GM12878 (cell line): ENCODE data around the gene SFSWAP. TPM values are rescaled to one million over a fixed set of nuclear protein-coding genes. Genes with fewer than 3 reads are reported as not detected.
A peak's percentile ranks its signal among the peaks of the same experiment; 100 is the strongest.

Experiments
- ATF7 ChIP-seq: fragments of 450-650 bp; IDR thresholded peaks from 2 replicates; pipeline ENCODE4 v1.6.1; 2016; ENCODE audit warnings: low read depth, mild to moderate bottlenecking
- CBFB ChIP-seq: IDR thresholded peaks from 2 replicates; pipeline ENCODE4 v1.6.1; 2016; ENCODE audit warnings: antibody characterized with exemption, low read depth
- CBX5 ChIP-seq: sonication (generic); IDR thresholded peaks from 2 replicates; pipeline ENCODE4 v1.6.1; 2016; ENCODE audit warnings: low read depth, moderate library complexity, mild to moderate bottlenecking, inconsistent platforms
- EZH2 ChIP-seq: IDR thresholded peaks from 2 replicates; pipeline ENCODE4 v1.6.1; 2012; ENCODE audit warnings: low read depth, mild to moderate bottlenecking, control low read depth, inconsistent platforms, low read length, borderline replicate concordance; ENCODE audit not compliant: control insufficient read depth
- FOS ChIP-seq: IDR thresholded peaks from 3 replicates; pipeline ENCODE4 v1.6.1; 2011; ENCODE audit warnings: borderline replicate concordance; ENCODE audit not compliant: insufficient read length; ENCODE audit errors: extremely low read depth
- FOXK2 ChIP-seq: fragments of 450-650 bp; IDR thresholded peaks from 2 replicates; pipeline ENCODE4 v1.6.1; 2017; ENCODE audit warnings: mild to moderate bottlenecking, moderate library complexity
- MTA3 ChIP-seq: IDR thresholded peaks from 2 replicates; pipeline ENCODE4 v1.6.1; 2012; ENCODE audit warnings: low read length, inconsistent platforms, borderline replicate concordance
- PML ChIP-seq: IDR thresholded peaks from 2 replicates; pipeline ENCODE4 v1.6.1; 2012; ENCODE audit warnings: low read length, inconsistent platforms
- POLR2AphosphoS5 ChIP-seq: IDR thresholded peaks from 2 replicates; pipeline ENCODE4 v1.6.1; 2011; ENCODE audit warnings: mild to moderate bottlenecking, low read length, inconsistent platforms
- RAD21 ChIP-seq: IDR thresholded peaks from 2 replicates; pipeline ENCODE4 v1.6.1; 2011; ENCODE audit warnings: mild to moderate bottlenecking, low read depth, low read length, moderate library complexity; ENCODE audit not compliant: insufficient read depth
- RFX5 ChIP-seq: IDR thresholded peaks from 2 replicates; pipeline ENCODE4 v1.6.1; 2011; ENCODE audit warnings: low read depth, low read length, improper control_type of control experiment
- RUNX3 ChIP-seq: IDR thresholded peaks from 2 replicates; pipeline ENCODE4 v1.6.1; 2012; ENCODE audit warnings: low read length, inconsistent platforms
- SMAD1 ChIP-seq: fragments of 450-650 bp; IDR thresholded peaks from 2 replicates; pipeline ENCODE4 v1.6.1; 2018; ENCODE audit warnings: mild to moderate bottlenecking, low read depth; ENCODE audit not compliant: partially characterized antibody
- SREBF1 ChIP-seq: IDR thresholded peaks from 2 replicates; pipeline ENCODE4 v1.6.1; 2012; ENCODE audit warnings: mild to moderate bottlenecking, low read length
- TAF1 ChIP-seq: IDR thresholded peaks from 2 replicates; pipeline ENCODE4 v1.6.1; 2011; ENCODE audit warnings: mild to moderate bottlenecking, low read depth, low read length, borderline replicate concordance
- ZBTB33 ChIP-seq: fragments of 450-650 bp; IDR thresholded peaks from 2 replicates; pipeline ENCODE4 v1.6.1; 2017; ENCODE audit warnings: mild to moderate bottlenecking
- ZNF207 ChIP-seq: fragments of 450-650 bp; IDR thresholded peaks from 2 replicates; pipeline ENCODE4 v1.6.1; 2014; ENCODE audit warnings: antibody characterized with exemption, mild to moderate bottlenecking, borderline replicate concordance
- ZNF24 ChIP-seq: fragments of 450-650 bp; IDR thresholded peaks from 2 replicates; pipeline ENCODE4 v1.6.1; 2017; ENCODE audit warnings: antibody characterized with exemption, mild to moderate bottlenecking
- polyA plus RNA-seq, 11 experiments: library from polyadenylated mRNA; depleted of rRNA in 4 of 11; unstranded in 6 of 11; stranded (reverse) in 5 of 11; fragments of >200 nt; fragmentation: Nextera tagmentation in 4 of 11; fragmentation: Illumina TruSeq in 1 of 11; extraction: Ambion mirVana in 4 of 11; extraction: Trizol in 1 of 11; gene quantifications; 1 replicate in 1 of 11; 2 replicates in 10 of 11; pipeline versions ENCODE4 v1.2.1 to v1.2.3, GENCODE V29; 2011 to 2016; ENCODE audit warnings: inconsistent platforms in 2 of 11, missing spikeins in 2 of 11, low read depth in 1 of 11
- total RNA-seq, 4 experiments: library from RNA; depleted of rRNA in 3 of 4; stranded (reverse); fragments of >200 nt in 3 of 4; fragmentation: Illumina TruSeq in 1 of 4; extraction: Trizol in 1 of 4; gene quantifications; 2 replicates each; pipeline versions ENCODE4 v1.2.1 to v1.2.3, GENCODE V29; 2013 to 2021
- TF ChIP-seq, protein P1 (sequence below): fragments of 450-650 bp; IDR thresholded peaks from 2 replicates; pipeline ENCODE4 v1.6.1; 2016; ENCODE audit warnings: mild to moderate bottlenecking, moderate library complexity, borderline replicate concordance
- TF ChIP-seq, protein P2 (sequence below): fragments of 450-650 bp; IDR thresholded peaks from 2 replicates; pipeline ENCODE4 v1.6.1; 2017; ENCODE audit warnings: borderline replicate concordance

SFSWAP gene
- total and polyA plus RNA-seq, 10 of the 15 experiments (the other 5 are each of a cell fraction or from before 2014, with no cell fraction given) = 1.8 to 48.6 (median 25.0) TPM

DNA sequence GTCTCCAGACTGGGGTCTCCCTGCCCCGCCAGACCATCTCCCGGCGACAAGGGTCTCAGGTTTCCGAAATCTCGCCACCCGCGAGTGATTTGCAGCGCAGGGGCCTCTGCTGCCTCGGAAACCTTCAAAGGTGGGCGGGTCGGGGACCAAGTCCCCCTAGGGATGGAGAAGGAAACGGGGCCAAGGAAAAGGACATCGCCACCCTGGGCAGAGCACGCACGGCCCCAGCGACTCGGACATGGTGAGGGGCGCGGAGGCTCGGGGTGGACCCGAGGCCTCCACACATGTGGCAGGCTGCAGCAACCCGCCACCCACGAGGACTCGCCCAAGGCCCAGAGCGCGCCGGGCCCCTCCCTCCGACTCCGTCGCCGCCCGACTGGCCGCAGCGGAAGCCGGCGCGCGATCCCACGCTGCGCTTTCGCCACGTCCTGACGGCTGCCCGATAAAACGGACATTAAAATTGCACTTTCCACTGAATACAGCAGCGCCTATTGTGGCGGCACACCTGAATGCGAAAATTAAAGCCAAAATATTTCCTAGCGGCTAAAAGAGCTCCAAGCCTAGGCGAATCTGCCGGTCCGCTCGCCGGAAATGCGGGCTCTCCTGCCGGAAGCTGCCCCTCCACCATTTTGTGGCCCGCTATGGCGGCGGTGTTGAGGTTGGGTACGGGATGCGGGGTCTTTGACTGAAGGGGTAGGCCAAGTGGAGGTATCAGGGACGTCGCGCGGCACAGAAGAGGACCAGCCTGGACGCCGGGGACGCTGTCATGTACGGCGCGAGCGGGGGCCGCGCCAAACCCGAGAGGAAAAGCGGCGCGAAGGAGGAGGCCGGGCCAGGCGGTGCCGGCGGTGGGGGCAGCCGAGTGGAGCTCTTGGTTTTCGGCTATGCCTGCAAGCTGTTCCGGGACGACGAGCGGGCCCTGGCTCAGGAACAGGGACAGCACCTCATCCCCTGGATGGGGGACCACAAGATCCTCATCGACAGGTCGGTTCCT, at the start of gene SFSWAP (continued):
- TF ChIP-seq, protein P1, sequence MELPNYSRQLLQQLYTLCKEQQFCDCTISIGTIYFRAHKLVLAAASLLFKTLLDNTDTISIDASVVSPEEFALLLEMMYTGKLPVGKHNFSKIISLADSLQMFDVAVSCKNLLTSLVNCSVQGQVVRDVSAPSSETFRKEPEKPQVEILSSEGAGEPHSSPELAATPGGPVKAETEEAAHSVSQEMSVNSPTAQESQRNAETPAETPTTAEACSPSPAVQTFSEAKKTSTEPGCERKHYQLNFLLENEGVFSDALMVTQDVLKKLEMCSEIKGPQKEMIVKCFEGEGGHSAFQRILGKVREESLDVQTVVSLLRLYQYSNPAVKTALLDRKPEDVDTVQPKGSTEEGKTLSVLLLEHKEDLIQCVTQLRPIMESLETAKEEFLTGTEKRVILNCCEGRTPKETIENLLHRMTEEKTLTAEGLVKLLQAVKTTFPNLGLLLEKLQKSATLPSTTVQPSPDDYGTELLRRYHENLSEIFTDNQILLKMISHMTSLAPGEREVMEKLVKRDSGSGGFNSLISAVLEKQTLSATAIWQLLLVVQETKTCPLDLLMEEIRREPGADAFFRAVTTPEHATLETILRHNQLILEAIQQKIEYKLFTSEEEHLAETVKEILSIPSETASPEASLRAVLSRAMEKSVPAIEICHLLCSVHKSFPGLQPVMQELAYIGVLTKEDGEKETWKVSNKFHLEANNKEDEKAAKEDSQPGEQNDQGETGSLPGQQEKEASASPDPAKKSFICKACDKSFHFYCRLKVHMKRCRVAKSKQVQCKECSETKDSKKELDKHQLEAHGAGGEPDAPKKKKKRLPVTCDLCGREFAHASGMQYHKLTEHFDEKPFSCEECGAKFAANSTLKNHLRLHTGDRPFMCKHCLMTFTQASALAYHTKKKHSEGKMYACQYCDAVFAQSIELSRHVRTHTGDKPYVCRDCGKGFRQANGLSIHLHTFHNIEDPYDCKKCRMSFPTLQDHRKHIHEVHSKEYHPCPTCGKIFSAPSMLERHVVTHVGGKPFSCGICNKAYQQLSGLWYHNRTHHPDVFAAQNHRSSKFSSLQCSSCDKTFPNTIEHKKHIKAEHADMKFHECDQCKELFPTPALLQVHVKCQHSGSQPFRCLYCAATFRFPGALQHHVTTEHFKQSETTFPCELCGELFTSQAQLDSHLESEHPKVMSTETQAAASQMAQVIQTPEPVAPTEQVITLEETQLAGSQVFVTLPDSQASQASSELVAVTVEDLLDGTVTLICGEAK = peak; percentile 100
- no peak for TF ChIP-seq FOS
- peak; percentile 97; the same call in 1 of the 2 replicates for TF ChIP-seq ZNF207
- TF ChIP-seq SMAD1 = no peak
- TF ChIP-seq, protein P2, sequence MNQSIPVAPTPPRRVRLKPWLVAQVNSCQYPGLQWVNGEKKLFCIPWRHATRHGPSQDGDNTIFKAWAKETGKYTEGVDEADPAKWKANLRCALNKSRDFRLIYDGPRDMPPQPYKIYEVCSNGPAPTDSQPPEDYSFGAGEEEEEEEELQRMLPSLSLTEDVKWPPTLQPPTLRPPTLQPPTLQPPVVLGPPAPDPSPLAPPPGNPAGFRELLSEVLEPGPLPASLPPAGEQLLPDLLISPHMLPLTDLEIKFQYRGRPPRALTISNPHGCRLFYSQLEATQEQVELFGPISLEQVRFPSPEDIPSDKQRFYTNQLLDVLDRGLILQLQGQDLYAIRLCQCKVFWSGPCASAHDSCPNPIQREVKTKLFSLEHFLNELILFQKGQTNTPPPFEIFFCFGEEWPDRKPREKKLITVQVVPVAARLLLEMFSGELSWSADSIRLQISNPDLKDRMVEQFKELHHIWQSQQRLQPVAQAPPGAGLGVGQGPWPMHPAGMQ = no peak
- peak; percentile 24; the same call in 1 of the 2 replicates for TF ChIP-seq FOXK2
- TF ChIP-seq RFX5 = no peak
- TF ChIP-seq CBFB = 0 out of 2 replicates have a peak, but pooled peaks have one; percentile 34
- peak; percentile 49 for TF ChIP-seq ATF7
- TF ChIP-seq MTA3 = no peak; the same call in 1 of the 2 replicates
- peak; percentile 82 for TF ChIP-seq POLR2AphosphoS5
- peak; percentile 84 for TF ChIP-seq CBX5
- no peak for TF ChIP-seq RAD21
- 0 out of 2 replicates have a peak, but pooled peaks have one; percentile 14 for TF ChIP-seq SREBF1
- TF ChIP-seq ZBTB33 = 0 out of 2 replicates have a peak, but pooled peaks have one; percentile 10
- TF ChIP-seq EZH2 = no peak
- peak; percentile 91 for TF ChIP-seq PML
- TF ChIP-seq ZNF24 = peak; percentile 21; the same call in 1 of the 2 replicates
- TF ChIP-seq TAF1 = peak; percentile 94
- TF ChIP-seq RUNX3 = peak; percentile 87
